Measurements from ENCODE around the gene ZC2HC1B. TPM values are rescaled to one million over a fixed set of nuclear protein-coding genes. Genes with fewer than 3 reads are reported as not detected.

Gene ZC2HC1B
- total and polyA plus RNA-seq, 10 of the 15 experiments (the other 5 are each of a cell fraction or from before 2014, with no cell fraction given): 0.09 to 0.36 (median 0.31) TPM; not detected in 5

DNA sequence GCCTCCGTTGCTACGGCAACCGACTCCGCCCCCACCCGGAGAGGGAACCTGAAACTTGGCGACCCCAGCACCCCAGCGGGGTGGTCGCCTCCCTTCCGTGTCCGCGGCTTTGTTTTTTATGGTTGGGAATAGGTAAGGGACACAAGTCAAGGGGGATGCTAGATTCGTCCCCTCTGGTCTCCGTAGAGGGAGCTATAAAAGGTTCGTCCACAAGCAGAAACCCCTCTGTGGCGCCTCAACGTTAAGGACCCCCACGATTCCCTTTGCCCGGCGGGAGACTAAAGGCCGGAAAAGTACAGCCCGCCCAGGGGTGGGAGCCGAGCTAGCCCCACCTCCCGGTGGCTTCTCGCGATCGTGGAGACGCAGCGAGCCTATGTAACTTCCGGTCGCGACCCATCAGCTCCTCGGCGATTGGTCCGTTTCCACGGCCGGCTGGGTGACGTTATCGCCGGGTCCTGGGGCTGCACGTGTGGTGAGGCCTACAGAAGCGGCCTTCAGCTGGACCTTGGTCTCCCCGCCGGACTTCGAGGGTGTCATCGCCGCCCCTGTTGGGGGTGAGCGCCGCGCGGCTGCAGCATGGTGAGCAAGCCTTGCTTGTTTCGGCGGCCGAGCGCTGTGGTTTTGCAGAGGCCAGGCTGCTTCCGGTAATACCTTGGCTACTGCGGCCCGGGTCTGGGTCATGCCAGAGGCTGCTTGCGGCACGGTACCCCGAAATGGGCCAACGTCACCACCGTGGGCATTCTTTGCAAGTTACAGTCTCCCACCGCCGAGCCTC is 21.2 kb upstream of the ZC2HC1B start, which contains the start of gene LTV1 (continued):
- TF ChIP-seq, protein P1, sequence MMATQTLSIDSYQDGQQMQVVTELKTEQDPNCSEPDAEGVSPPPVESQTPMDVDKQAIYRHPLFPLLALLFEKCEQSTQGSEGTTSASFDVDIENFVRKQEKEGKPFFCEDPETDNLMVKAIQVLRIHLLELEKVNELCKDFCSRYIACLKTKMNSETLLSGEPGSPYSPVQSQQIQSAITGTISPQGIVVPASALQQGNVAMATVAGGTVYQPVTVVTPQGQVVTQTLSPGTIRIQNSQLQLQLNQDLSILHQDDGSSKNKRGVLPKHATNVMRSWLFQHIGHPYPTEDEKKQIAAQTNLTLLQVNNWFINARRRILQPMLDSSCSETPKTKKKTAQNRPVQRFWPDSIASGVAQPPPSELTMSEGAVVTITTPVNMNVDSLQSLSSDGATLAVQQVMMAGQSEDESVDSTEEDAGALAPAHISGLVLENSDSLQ (IDR thresholded peaks at IDR 0.05): no peak
- peak; percentile 31; the same call in 1 of the 2 replicates for TF ChIP-seq HCFC1 (IDR thresholded peaks at IDR 0.05; ENCODE audit: low read length)
- TF ChIP-seq, protein P2, sequence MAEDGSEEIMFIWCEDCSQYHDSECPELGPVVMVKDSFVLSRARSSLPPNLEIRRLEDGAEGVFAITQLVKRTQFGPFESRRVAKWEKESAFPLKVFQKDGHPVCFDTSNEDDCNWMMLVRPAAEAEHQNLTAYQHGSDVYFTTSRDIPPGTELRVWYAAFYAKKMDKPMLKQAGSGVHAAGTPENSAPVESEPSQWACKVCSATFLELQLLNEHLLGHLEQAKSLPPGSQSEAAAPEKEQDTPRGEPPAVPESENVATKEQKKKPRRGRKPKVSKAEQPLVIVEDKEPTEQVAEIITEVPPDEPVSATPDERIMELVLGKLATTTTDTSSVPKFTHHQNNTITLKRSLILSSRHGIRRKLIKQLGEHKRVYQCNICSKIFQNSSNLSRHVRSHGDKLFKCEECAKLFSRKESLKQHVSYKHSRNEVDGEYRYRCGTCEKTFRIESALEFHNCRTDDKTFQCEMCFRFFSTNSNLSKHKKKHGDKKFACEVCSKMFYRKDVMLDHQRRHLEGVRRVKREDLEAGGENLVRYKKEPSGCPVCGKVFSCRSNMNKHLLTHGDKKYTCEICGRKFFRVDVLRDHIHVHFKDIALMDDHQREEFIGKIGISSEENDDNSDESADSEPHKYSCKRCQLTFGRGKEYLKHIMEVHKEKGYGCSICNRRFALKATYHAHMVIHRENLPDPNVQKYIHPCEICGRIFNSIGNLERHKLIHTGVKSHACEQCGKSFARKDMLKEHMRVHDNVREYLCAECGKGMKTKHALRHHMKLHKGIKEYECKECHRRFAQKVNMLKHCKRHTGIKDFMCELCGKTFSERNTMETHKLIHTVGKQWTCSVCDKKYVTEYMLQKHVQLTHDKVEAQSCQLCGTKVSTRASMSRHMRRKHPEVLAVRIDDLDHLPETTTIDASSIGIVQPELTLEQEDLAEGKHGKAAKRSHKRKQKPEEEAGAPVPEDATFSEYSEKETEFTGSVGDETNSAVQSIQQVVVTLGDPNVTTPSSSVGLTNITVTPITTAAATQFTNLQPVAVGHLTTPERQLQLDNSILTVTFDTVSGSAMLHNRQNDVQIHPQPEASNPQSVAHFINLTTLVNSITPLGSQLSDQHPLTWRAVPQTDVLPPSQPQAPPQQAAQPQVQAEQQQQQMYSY (CRISPR knock-in tag; IDR thresholded peaks at IDR 0.05): 0 out of 2 replicates have a peak, but pooled peaks have one; percentile 19
- TF ChIP-seq YBX1 (IDR thresholded peaks at IDR 0.05): no peak
- TF ChIP-seq, protein P3, sequence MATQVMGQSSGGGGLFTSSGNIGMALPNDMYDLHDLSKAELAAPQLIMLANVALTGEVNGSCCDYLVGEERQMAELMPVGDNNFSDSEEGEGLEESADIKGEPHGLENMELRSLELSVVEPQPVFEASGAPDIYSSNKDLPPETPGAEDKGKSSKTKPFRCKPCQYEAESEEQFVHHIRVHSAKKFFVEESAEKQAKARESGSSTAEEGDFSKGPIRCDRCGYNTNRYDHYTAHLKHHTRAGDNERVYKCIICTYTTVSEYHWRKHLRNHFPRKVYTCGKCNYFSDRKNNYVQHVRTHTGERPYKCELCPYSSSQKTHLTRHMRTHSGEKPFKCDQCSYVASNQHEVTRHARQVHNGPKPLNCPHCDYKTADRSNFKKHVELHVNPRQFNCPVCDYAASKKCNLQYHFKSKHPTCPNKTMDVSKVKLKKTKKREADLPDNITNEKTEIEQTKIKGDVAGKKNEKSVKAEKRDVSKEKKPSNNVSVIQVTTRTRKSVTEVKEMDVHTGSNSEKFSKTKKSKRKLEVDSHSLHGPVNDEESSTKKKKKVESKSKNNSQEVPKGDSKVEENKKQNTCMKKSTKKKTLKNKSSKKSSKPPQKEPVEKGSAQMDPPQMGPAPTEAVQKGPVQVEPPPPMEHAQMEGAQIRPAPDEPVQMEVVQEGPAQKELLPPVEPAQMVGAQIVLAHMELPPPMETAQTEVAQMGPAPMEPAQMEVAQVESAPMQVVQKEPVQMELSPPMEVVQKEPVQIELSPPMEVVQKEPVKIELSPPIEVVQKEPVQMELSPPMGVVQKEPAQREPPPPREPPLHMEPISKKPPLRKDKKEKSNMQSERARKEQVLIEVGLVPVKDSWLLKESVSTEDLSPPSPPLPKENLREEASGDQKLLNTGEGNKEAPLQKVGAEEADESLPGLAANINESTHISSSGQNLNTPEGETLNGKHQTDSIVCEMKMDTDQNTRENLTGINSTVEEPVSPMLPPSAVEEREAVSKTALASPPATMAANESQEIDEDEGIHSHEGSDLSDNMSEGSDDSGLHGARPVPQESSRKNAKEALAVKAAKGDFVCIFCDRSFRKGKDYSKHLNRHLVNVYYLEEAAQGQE (IDR thresholded peaks at IDR 0.05; ENCODE audit: low read depth, low read length): no peak
- TF ChIP-seq KDM1A (IDR thresholded peaks at IDR 0.05; ENCODE audit: borderline replicate concordance): no peak
- TF ChIP-seq BCL11A (IDR thresholded peaks at IDR 0.05; ENCODE audit: low read depth, low read length): no peak
- TF ChIP-seq, protein P4, sequence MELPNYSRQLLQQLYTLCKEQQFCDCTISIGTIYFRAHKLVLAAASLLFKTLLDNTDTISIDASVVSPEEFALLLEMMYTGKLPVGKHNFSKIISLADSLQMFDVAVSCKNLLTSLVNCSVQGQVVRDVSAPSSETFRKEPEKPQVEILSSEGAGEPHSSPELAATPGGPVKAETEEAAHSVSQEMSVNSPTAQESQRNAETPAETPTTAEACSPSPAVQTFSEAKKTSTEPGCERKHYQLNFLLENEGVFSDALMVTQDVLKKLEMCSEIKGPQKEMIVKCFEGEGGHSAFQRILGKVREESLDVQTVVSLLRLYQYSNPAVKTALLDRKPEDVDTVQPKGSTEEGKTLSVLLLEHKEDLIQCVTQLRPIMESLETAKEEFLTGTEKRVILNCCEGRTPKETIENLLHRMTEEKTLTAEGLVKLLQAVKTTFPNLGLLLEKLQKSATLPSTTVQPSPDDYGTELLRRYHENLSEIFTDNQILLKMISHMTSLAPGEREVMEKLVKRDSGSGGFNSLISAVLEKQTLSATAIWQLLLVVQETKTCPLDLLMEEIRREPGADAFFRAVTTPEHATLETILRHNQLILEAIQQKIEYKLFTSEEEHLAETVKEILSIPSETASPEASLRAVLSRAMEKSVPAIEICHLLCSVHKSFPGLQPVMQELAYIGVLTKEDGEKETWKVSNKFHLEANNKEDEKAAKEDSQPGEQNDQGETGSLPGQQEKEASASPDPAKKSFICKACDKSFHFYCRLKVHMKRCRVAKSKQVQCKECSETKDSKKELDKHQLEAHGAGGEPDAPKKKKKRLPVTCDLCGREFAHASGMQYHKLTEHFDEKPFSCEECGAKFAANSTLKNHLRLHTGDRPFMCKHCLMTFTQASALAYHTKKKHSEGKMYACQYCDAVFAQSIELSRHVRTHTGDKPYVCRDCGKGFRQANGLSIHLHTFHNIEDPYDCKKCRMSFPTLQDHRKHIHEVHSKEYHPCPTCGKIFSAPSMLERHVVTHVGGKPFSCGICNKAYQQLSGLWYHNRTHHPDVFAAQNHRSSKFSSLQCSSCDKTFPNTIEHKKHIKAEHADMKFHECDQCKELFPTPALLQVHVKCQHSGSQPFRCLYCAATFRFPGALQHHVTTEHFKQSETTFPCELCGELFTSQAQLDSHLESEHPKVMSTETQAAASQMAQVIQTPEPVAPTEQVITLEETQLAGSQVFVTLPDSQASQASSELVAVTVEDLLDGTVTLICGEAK (IDR thresholded peaks at IDR 0.05; ENCODE audit: borderline replicate concordance): peak; percentile 87
- TF ChIP-seq RAD21 (IDR thresholded peaks at IDR 0.05; ENCODE audit: insufficient read depth, low read depth, low read length): no peak
- TF ChIP-seq POU2F2 (IDR thresholded peaks at IDR 0.05; ENCODE audit: borderline replicate concordance, low read depth, low read length): no peak
- TF ChIP-seq, protein P5, sequence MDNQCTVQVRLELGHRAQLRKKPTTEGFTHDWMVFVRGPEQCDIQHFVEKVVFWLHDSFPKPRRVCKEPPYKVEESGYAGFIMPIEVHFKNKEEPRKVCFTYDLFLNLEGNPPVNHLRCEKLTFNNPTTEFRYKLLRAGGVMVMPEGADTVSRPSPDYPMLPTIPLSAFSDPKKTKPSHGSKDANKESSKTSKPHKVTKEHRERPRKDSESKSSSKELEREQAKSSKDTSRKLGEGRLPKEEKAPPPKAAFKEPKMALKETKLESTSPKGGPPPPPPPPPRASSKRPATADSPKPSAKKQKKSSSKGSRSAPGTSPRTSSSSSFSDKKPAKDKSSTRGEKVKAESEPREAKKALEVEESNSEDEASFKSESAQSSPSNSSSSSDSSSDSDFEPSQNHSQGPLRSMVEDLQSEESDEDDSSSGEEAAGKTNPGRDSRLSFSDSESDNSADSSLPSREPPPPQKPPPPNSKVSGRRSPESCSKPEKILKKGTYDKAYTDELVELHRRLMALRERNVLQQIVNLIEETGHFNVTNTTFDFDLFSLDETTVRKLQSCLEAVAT (IDR thresholded peaks at IDR 0.05): peak; percentile 47; the same call in 1 of the 2 replicates
- TF ChIP-seq EED (IDR thresholded peaks at IDR 0.05; ENCODE audit: low read depth): peak; percentile 55; the same call in 1 of the 2 replicates
- TF ChIP-seq JUND (IDR thresholded peaks at IDR 0.05; ENCODE audit: low read depth, low read length): no peak
